WTC11 (cell line): Measurements from ENCODE around the gene DNAH1. TPM values are rescaled to one million over a fixed set of nuclear protein-coding genes. Genes with fewer than 3 reads are reported as not detected.

Experiments
- ATAC-seq: fragments of 200-7000 bp; cut with Tn5 transposase; 2 replicates; pipeline ENCODE4 v1.10.0; 2021; ENCODE audit warnings: mild to moderate bottlenecking, moderate library complexity
- CTCF ChIA-PET: fragments of 300-600 bp; sonication (Branson Sonifier 250); formaldehyde crosslinking; loops from one replicate; lab custom pipeline; 2021; ENCODE audit warnings: antibody characterized with exemption; lab: Charles Lee
- POLR2A ChIA-PET: fragments of 350-600 bp; sonication (Branson Sonifier 250); formaldehyde crosslinking; loops from one replicate; lab custom pipeline; 2021; ENCODE audit warnings: antibody characterized with exemption; lab: Charles Lee
- DNase-seq: peaks from one replicate; pipeline ENCODE4 v3.0.0; 2021; ENCODE audit warnings: low spot score
- H3K27ac Mint-ChIP-seq: 2 replicates; pipeline ENCODE4 v1.8.0; 2021; ENCODE audit warnings: mixed read lengths
- H3K27me3 Mint-ChIP-seq: 2 replicates; pipeline ENCODE4 v1.8.0; 2021; ENCODE audit warnings: low read depth, mild to moderate bottlenecking, moderate library complexity, mixed read lengths
- H3K36me3 Mint-ChIP-seq: 2 replicates; pipeline ENCODE4 v1.8.0; 2021; ENCODE audit warnings: mixed read lengths
- H3K4me1 Mint-ChIP-seq: 2 replicates; pipeline ENCODE4 v1.8.0; 2022; ENCODE audit warnings: mixed read lengths
- H3K4me3 Mint-ChIP-seq: 2 replicates; pipeline ENCODE4 v1.8.0; 2021; ENCODE audit warnings: mild to moderate bottlenecking, moderate library complexity, mixed read lengths
- H3K9me3 Mint-ChIP-seq: 2 replicates; pipeline ENCODE4 v1.8.0; 2021; ENCODE audit warnings: mixed read lengths
- ATF1 ChIP-seq: sonication (generic); formaldehyde crosslinking; IDR thresholded peaks from 2 replicates; pipeline ENCODE4 v1.8.1; 2023; ENCODE audit warnings: mild to moderate bottlenecking, moderate library complexity, missing genetic modification reagents
- ATF2 ChIP-seq: sonication (generic); formaldehyde crosslinking; IDR thresholded peaks from 2 replicates; pipeline ENCODE4 v1.8.1; 2022; ENCODE audit warnings: low read depth, missing genetic modification reagents, borderline replicate concordance
- ELF4 ChIP-seq: sonication (generic); formaldehyde crosslinking; IDR thresholded peaks from 2 replicates; pipeline ENCODE4 v1.8.1; 2022; ENCODE audit warnings: low read depth, mild to moderate bottlenecking, moderate library complexity, missing genetic modification reagents
- FOXK1 ChIP-seq: sonication (generic); formaldehyde crosslinking; IDR thresholded peaks from 2 replicates; pipeline ENCODE4 v1.8.0; 2022; ENCODE audit warnings: mild to moderate bottlenecking, moderate library complexity, missing genetic modification reagents
- IRF1 ChIP-seq: sonication (generic); formaldehyde crosslinking; IDR thresholded peaks from 2 replicates; pipeline ENCODE4 v1.8.0; 2023; ENCODE audit warnings: missing genetic modification reagents
- JUN ChIP-seq: sonication (generic); formaldehyde crosslinking; IDR thresholded peaks from 2 replicates; pipeline ENCODE4 v1.8.0; 2023; ENCODE audit warnings: mild to moderate bottlenecking, missing genetic modification reagents
- KAT7 ChIP-seq: sonication (generic); formaldehyde crosslinking; IDR thresholded peaks from 2 replicates; pipeline ENCODE4 v1.8.1; 2023; ENCODE audit warnings: missing genetic modification reagents, mild to moderate bottlenecking, borderline replicate concordance
- MYBL2 ChIP-seq: sonication (generic); formaldehyde crosslinking; IDR thresholded peaks from 2 replicates; pipeline ENCODE4 v1.8.1; 2023; ENCODE audit warnings: mild to moderate bottlenecking, moderate library complexity, missing genetic modification reagents
- NFE2L1 ChIP-seq: sonication (generic); formaldehyde crosslinking; IDR thresholded peaks from 2 replicates; pipeline ENCODE4 v1.8.1; 2023; ENCODE audit warnings: missing genetic modification reagents
- NR1H2 ChIP-seq: sonication (generic); formaldehyde crosslinking; IDR thresholded peaks from 2 replicates; pipeline ENCODE4 v1.9.0; 2021; ENCODE audit warnings: mild to moderate bottlenecking, moderate library complexity, missing genetic modification reagents
- NR3C1 ChIP-seq: sonication (generic); formaldehyde crosslinking; conservative IDR thresholded peaks from 2 replicates; pipeline ENCODE4 v1.8.1; 2023; ENCODE audit warnings: low read depth, mild to moderate bottlenecking, missing genetic modification reagents
- PRRX2 ChIP-seq: fragments of 250-450 bp; sonication (Bioruptor Pico); IDR thresholded peaks from 2 replicates; pipeline ENCODE4 v1.8.0; 2021; ENCODE audit warnings: mild to moderate bottlenecking
- SMAD3 ChIP-seq: sonication (generic); formaldehyde crosslinking; IDR thresholded peaks from 2 replicates; pipeline ENCODE4 v1.8.0; 2022; ENCODE audit warnings: missing genetic modification reagents, mild to moderate bottlenecking, borderline replicate concordance
- TP53 ChIP-seq: sonication (generic); formaldehyde crosslinking; IDR thresholded peaks from 2 replicates; pipeline ENCODE4 v1.8.1; 2023; ENCODE audit warnings: mild to moderate bottlenecking, missing genetic modification reagents
- ZBTB43 ChIP-seq: sonication (generic); formaldehyde crosslinking; IDR thresholded peaks from 2 replicates; pipeline ENCODE4 v1.8.1; 2023; ENCODE audit warnings: mild to moderate bottlenecking, missing genetic modification reagents
- ZNF138 ChIP-seq: sonication (generic); formaldehyde crosslinking; conservative IDR thresholded peaks from 2 replicates; pipeline ENCODE4 v1.8.1; 2022; ENCODE audit warnings: mild to moderate bottlenecking, moderate library complexity, missing genetic modification reagents
- total RNA-seq: library from RNA; stranded (reverse); gene quantifications from 3 replicates; pipeline ENCODE4 v1.2.3, GENCODE V29; 2021
- TF ChIP-seq, protein P1 (sequence below): sonication (generic); formaldehyde crosslinking; IDR thresholded peaks from 2 replicates; pipeline ENCODE4 v1.8.1; 2022; ENCODE audit warnings: mild to moderate bottlenecking, moderate library complexity, missing genetic modification reagents

Gene DNAH1
- total RNA-seq, 1 experiment from 2014 or later: 1.5 TPM

- H3K9me3 Mint-ChIP-seq: no peaks in the 10 kb centered on the region
- ATAC-seq: no peak
- POLR2A ChIA-PET: no interaction called here
- CTCF ChIA-PET: interaction anchor here (0.7 to 4.2 kb wide), 2 partner anchors 29 to 133 kb away, joined by 3 to 25 read pairs; no protein-coding TSS in a partner anchor
- TF ChIP-seq PRRX2 (CRISPR knock-in tag) (no peak), MYBL2 (CRISPR knock-in tag) (no peak)
- no peaks in the 10 kb centered on the region for H3K4me1 Mint-ChIP-seq
- H3K4me3 Mint-ChIP-seq: no peak overlapping the region
- no peaks in the 10 kb centered on the region for H3K27me3 Mint-ChIP-seq
- no peak for DNase-seq
- no peaks in the 10 kb centered on the region for H3K36me3 Mint-ChIP-seq
- no peak overlapping the region for H3K27ac Mint-ChIP-seq
Measured at GRCh38 chr3:52355526-52355925, 39.4 kb downstream of the DNAH1 start.

- ChIA-PET POLR2A (no interaction called here), CTCF (interaction anchor here (1.2 to 4.2 kb wide), 2 partner anchors 29 to 32 kb away, joined by 4 to 25 read pairs; no protein-coding TSS in a partner anchor)
- Mint-ChIP-seq H3K36me3 (no peaks in the 10 kb centered on the region), H3K27me3 (no peaks in the 10 kb centered on the region), H3K27ac (no peak overlapping the region), H3K4me1 (no peaks in the 10 kb centered on the region), H3K4me3 (no peak overlapping the region), H3K9me3 (no peaks in the 10 kb centered on the region)
- ATAC-seq: no peak
- TF ChIP-seq ATF1: no peak
- TF ChIP-seq NFE2L1 (CRISPR knock-in tag): no peak
- no peak for TF ChIP-seq TP53 (CRISPR knock-in tag)
- no peak for TF ChIP-seq FOXK1
- DNase-seq: no peak
Measured at GRCh38 chr3:52356126-52356525, 40.0 kb downstream of the DNAH1 start.

DNA sequence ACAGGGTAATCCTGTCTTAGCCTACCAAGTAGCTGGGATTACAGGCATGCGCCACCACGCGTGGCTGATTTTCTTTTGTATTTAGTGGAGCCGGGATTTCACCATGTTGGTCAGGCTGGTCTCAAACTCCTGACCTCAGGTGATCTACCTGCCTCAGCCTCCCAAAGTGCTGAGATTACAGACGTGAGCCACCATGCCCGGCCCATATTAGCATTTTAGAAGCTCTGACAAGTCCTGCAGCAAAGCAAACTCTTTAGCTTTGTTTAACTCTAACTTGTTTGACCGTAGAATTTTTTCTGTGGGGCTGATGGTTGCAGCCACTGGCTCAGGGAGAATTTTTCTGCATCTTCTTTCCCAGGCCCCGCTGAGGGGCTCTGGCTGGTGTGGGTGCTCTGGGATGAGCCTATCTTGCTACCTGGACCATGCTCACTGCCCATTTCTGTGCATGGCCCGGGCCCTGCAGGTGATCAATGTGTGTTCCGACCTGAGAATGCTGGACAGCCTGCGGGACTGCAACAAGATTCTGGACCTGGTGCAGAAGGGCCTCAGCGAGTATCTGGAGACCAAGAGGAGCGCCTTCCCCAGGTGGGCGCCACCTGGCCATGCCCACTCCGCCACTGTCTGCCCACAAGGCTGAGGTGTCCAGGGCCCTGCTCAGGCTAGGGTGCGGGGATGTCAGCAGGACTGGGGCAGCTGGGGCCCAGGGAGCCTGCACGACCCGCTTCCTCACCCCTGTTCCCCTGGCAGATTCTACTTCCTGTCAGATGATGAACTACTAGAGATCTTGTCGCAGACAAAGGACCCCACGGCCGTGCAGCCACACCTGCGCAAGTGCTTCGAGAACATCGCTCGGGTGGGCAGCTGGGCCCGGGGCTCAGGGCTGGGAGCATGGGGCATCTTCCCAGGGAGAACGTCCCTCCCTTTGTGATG is 41.3 kb downstream of the DNAH1 start:
- Mint-ChIP-seq H3K27me3 (no peaks in the 10 kb centered on the region), H3K27ac (no peak overlapping the region), H3K36me3 (no peaks in the 10 kb centered on the region), H3K4me3 (no peak overlapping the region), H3K9me3 (no peaks in the 10 kb centered on the region), H3K4me1 (no peaks in the 10 kb centered on the region)
- ChIA-PET POLR2A (no interaction called here), CTCF (interaction anchor here (1.1 to 4.2 kb wide), 3 partner anchors 27 to 31 kb away, joined by 3 to 25 read pairs (median 4); no protein-coding TSS in a partner anchor)
- ATAC-seq (no peak), DNase-seq (no peak)
- TF ChIP-seq NR1H2 (CRISPR knock-in tag) (no peak), ZNF138 (CRISPR knock-in tag) (no peak), NR3C1 (CRISPR knock-in tag) (no peak), KAT7 (CRISPR knock-in tag) (no peak), JUN (no peak), ATF2 (no peak), ELF4 (CRISPR knock-in tag) (no peak), SMAD3 (no peak), ZBTB43 (no peak), NFE2L1 (CRISPR knock-in tag) (no peak), IRF1 (CRISPR knock-in tag) (no peak)
- TF ChIP-seq, protein P1, sequence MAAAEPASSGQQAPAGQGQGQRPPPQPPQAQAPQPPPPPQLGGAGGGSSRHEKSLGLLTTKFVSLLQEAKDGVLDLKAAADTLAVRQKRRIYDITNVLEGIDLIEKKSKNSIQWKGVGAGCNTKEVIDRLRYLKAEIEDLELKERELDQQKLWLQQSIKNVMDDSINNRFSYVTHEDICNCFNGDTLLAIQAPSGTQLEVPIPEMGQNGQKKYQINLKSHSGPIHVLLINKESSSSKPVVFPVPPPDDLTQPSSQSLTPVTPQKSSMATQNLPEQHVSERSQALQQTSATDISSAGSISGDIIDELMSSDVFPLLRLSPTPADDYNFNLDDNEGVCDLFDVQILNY (CRISPR knock-in tag): no peak
